ENCODE measurements around the gene PCDH17.

DNA sequence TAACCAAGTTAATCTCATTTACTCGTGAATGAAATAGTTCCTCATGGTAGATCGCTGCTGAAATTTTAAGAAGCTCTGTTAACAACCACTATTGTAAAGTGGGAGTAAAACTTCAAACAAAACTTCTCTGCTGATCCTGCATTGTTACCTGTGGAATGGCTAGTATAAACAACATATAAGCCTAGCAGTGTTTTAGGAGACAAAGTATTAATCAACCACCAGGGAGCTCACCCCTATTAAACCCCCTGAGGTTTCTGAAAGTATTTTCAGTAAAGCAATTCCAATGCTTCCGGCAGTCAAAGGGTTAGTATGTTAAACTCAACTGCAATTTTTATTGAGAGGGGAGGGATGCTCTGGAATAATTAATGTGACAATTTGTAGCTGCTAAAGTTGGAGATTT lies 30.0 kb upstream of the PCDH17 start:
- TF ChIP-seq POLR2A (IDR thresholded peaks at IDR 0.05; ENCODE audit: low read depth, low read length) (no peak), TAF1 (IDR thresholded peaks at IDR 0.05; ENCODE audit: low read depth, low read length) (no peak), POLR2AphosphoS5 (IDR thresholded peaks at IDR 0.05; ENCODE audit: low read depth, low read length) (no peak)
